Measurements from ENCODE around the gene DNM1.

- TF ChIP-seq POLR2A (IDR thresholded peaks at IDR 0.05) (no peak), CTCF (IDR thresholded peaks at IDR 0.05) (peak in 1 of 6 experiments; percentile 3)
These were observed 42.4 kb downstream of the DNM1 start for GRCh38 chr9:128245421-128246151.

Measured in thyroid gland (tissue), 4 donors.